ENCODE measurements around the gene IFFO2.

The IFFO2 gene

GRCh38 chr1:18954270-18955071, 2.0 kb downstream of the IFFO2 start:
- TF ChIP-seq EP300 (IDR thresholded peaks at IDR 0.05; ENCODE audit: borderline replicate concordance) (no peak), NFIC (IDR thresholded peaks at IDR 0.05) (no peak), RAD21 (IDR thresholded peaks at IDR 0.05; ENCODE audit: low read depth) (no peak), REST (IDR thresholded peaks at IDR 0.05; ENCODE audit: low read depth) (no peak), CEBPB (IDR thresholded peaks at IDR 0.05) (no peak), EGR1 (IDR thresholded peaks at IDR 0.05) (no peak), CREB1 (IDR thresholded peaks at IDR 0.05; ENCODE audit: low read depth) (no peak), TAF1 (IDR thresholded peaks at IDR 0.05; ENCODE audit: low read depth) (no peak), ZBTB7A (IDR thresholded peaks at IDR 0.05; ENCODE audit: low read depth) (no peak), MAX (IDR thresholded peaks at IDR 0.05) (no peak), TEAD4 (IDR thresholded peaks at IDR 0.05) (no peak), TCF12 (IDR thresholded peaks at IDR 0.05; ENCODE audit: low read depth) (no peak), FOXM1 (IDR thresholded peaks at IDR 0.05; ENCODE audit: borderline replicate concordance, low read depth) (no peak), USF1 (IDR thresholded peaks at IDR 0.05) (no peak)

- no peak for TF ChIP-seq RAD21 (IDR thresholded peaks at IDR 0.05; ENCODE audit: low read depth)
- TF ChIP-seq EGR1 (IDR thresholded peaks at IDR 0.05) = no peak
- no peak for TF ChIP-seq REST (IDR thresholded peaks at IDR 0.05; ENCODE audit: low read depth)
- TF ChIP-seq USF1 (IDR thresholded peaks at IDR 0.05) = no peak
- no peak for TF ChIP-seq FOXM1 (IDR thresholded peaks at IDR 0.05; ENCODE audit: borderline replicate concordance, low read depth)
- TF ChIP-seq TCF12 (IDR thresholded peaks at IDR 0.05; ENCODE audit: low read depth) = no peak
- TF ChIP-seq EP300 (IDR thresholded peaks at IDR 0.05; ENCODE audit: borderline replicate concordance) = no peak
- TF ChIP-seq TEAD4 (IDR thresholded peaks at IDR 0.05) = no peak
- no peak for TF ChIP-seq NFIC (IDR thresholded peaks at IDR 0.05)
- TF ChIP-seq ZBTB7A (IDR thresholded peaks at IDR 0.05; ENCODE audit: low read depth) = no peak
- TF ChIP-seq CEBPB (IDR thresholded peaks at IDR 0.05) = no peak
- TF ChIP-seq YY1 (IDR thresholded peaks at IDR 0.05; ENCODE audit: low read depth) = no peak
Observed at GRCh38 chr1:18953731-18954231, 2.7 kb downstream of the IFFO2 start.

- TF ChIP-seq CREB1 (IDR thresholded peaks at IDR 0.05; ENCODE audit: low read depth) = no peak
- TF ChIP-seq TEAD4 (IDR thresholded peaks at IDR 0.05) = no peak
- TF ChIP-seq NFIC (IDR thresholded peaks at IDR 0.05) = no peak
- TF ChIP-seq MAX (IDR thresholded peaks at IDR 0.05) = no peak
- TF ChIP-seq FOXM1 (IDR thresholded peaks at IDR 0.05; ENCODE audit: borderline replicate concordance, low read depth) = no peak
- TF ChIP-seq ZBTB7A (IDR thresholded peaks at IDR 0.05; ENCODE audit: low read depth) = no peak
- no peak for TF ChIP-seq REST (IDR thresholded peaks at IDR 0.05; ENCODE audit: low read depth)
- TF ChIP-seq EGR1 (IDR thresholded peaks at IDR 0.05) = no peak
- no peak for TF ChIP-seq EP300 (IDR thresholded peaks at IDR 0.05; ENCODE audit: borderline replicate concordance)
- no peak for TF ChIP-seq TAF1 (IDR thresholded peaks at IDR 0.05; ENCODE audit: low read depth)
- TF ChIP-seq RAD21 (IDR thresholded peaks at IDR 0.05; ENCODE audit: low read depth) = no peak
- TF ChIP-seq USF1 (IDR thresholded peaks at IDR 0.05) = no peak
Observed at GRCh38 chr1:18951818-18952391, 4.6 kb downstream of the IFFO2 start.

Measured in Ishikawa (cell line).